GM21367 (cell line): ENCODE results near the gene CLEC19A.

Experiments
- ATAC-seq: cut with Tn5 transposase; IDR thresholded peaks from one replicate; pipeline ENCODE4 v1.9.1; 2021; ENCODE audit not compliant: unreplicated experiment

CLEC19A gene

DNA sequence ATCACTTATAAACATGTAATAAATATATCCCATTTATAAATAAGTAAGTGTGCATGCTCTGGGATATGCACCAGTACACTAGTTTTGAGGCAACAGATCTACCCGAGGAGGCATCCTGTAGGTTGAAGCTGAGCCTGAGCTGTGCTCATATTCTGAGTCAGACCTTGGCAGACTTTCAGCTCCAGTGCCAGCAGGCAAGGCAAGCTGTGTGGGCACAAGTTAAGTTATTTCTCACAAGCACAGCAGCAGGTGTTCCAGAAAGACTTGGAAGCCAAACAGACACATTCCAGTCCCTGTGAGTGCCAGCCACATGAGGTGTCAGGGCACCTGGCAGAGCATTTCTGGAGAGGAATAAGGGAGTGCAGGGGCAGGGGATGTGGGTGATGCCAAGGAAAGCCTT lies 1.3 kb upstream of the CLEC19A start:
- no peak for ATAC-seq

DNA sequence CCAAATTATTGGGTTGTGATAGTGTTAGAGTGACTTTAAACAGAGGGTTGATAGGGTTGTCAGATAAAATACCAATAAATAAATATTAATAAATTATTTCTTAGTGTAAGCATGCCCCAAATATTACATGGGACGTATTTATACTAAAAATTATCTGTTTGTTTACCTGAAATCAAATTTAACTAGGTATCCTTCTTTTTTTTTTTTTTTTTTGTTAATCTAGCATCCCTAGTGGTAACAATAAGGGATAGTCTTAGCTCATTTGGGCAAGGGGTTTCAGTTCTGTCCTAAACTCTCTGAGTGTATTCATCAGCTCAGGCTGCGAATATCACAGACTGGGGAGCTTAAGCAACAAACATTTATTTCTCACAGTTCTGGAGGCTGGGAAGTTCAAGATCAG lies 1.3 kb downstream of the CLEC19A start:
- no peak for ATAC-seq

DNA sequence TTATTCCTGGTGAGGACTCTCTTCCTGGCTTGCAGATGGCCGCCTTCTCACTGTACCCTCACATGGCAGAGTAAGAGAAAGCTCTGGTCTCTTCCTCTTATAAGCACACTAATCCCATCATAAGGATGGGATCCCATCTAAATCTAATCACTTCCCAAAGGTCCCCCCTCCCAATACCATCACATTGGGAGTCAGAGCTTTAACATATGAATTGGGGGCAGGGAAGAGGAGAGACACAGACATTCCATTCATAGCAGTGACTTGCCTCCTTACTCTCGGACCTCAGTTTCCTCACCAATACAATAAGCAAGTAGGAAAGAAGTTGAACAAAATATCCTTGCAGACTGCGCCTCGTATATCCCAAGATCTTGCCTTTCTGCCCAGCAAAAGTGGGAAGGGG lies 1.7 kb downstream of the CLEC19A start:
- no peak for ATAC-seq

DNA sequence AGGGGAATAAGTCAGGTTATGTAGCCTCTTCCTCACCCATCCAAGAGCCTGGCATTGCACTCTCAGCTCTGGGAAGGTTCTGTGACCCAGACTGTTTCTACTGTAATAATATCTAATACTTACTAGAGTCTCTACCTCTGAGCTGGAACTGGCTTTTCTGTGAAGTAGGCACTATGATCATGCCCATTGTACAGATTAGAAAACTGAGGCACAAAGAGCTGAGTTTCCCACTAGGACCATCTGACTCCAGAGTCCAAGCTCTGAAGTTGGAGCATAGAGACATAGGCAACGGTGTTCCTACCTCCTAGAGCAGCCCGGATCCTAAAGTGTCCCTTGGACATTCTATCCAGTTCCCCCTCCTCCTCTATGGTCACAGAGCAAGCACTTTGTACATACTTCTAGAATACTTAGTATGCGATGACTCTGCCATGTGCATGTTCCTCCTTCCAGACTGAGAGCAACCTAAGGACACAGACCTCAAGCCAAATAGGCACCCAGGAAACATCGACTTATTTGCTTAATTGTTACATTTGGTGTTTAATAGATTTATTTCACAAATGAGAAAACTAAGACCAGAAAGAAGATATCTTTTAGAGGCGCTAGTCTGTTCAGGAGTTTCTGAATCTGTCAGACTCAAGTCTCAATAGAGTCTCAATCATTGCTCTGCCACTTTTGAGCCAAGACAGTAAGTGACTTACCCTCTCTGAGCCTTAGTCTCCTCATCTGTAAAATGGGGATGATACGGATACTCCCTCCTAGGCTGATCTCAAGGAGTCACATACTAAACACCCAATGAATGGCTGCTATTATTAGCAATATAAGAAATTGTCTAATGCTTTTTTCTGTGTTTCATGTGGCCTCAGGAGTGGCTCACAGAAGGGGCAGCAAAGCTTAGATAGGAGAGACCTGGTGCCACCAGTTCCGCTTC lies 3.6 kb downstream of the CLEC19A start:
- no peak for ATAC-seq

DNA sequence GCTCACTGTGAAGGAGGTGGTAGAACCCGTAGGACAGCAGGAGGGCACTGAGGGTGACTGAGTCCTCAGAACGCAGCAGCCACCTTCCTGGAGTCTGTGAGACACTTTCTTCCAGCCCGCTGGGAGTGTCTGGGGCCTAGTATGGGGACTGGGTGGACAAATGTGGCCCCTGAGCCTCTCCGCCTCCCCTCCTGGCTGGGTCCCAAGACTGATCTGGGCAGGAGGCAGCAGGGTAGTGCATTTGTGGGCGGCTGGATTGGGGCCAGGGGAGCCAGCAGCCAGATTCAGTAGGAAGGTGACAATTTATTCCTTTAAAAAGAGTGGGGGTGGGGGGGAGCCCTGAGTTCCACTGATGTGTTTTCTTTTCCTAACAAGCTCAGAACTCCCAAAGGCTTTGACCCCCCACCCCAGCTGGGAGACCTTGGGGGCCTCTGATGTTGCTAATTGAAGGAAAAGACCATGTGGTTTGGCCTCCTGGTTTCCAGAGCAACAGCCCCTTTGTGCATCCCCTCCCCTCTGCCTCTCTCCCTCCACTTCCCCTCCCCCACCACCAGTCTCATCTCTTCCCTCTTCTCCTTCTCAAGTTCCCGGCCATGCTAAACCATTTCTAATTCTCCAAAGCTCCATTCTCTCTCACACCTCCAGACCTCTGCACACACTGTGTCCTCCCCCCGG lies 4.4 kb downstream of the CLEC19A start:
- ATAC-seq = no peak

DNA sequence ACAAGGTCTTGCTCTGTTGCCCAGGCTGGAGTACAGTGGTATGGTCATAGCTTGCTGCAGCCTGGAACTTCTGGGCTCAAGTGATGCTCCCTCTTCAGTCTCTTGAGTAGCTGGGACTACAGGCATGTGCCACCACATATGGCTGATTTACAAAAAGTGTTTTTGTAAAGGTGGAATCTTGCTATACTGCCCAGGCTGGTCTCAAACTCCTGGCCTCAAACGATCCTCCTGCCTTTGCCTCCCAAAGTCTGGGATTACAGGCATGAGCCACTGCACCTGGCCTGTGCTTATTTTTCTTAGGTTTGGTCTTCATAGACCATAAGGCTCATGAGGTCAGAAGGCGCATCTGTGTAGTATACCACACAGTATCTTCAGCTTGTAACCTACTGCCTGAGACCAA lies 5.3 kb downstream of the CLEC19A start:
- ATAC-seq = no peak

DNA sequence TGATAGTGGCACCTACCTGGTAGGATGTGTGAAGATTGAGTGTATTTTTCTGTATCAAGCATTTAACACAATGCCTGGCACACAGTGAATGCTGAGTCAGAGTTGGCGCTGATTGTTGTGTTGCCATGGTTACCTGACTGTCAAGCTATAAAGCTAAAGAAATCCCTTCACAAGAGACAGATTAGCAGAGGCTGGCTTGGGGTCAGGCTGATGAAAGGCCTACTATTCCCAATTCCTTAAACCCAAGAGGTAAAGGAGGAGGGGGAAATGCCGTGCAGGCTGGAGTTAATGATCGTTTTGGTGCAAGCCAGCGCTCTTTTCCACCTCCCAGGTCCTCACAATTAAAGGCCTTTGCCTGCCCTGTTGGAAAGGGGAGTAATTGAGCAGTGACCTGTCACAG lies 5.9 kb downstream of the CLEC19A start:
- ATAC-seq = no peak

DNA sequence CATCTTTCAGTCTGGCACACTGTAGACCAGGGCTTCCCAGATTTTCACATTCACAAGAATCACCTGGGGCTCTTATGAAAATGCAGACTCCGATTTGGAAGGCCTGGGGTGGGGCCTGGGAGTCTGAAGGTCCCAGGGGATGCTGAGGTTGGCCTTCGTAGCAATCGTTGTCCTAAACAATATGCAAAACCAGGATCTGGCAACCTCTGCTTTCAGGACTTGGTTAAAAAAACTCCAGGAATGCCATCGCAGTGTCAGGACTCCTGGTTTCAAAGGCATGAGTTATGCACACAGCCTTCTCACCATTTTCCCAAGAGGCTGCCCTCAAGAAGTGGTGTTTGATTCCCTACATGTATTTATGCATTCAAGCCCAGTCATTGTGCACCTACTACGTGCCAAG lies 6.7 kb downstream of the CLEC19A start:
- no peak for ATAC-seq

DNA sequence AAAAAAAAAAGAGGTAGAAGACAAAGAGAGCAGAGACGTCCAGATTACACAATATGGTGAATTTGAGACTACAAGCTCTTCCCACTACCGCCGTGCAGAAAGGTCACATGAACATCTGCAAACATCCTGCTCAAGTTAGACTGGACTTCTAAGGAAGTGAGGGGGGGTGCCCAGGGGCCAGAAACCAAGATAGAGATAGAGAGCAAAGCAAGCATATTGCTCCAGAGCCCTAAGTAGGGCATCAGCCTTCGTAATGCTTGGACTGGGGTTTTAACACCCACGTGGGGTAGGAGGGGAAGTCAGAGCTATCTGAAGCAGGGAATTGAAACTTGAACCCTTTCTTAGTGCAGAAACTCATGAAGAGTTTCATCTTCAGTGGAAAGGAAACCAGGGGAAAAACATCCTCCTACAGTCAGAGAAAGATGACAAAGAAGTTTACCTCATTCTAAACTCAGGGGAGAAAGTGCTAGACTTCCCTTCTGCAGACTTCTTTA lies 8.7 kb downstream of the CLEC19A start:
- peak; percentile 71 for ATAC-seq

DNA sequence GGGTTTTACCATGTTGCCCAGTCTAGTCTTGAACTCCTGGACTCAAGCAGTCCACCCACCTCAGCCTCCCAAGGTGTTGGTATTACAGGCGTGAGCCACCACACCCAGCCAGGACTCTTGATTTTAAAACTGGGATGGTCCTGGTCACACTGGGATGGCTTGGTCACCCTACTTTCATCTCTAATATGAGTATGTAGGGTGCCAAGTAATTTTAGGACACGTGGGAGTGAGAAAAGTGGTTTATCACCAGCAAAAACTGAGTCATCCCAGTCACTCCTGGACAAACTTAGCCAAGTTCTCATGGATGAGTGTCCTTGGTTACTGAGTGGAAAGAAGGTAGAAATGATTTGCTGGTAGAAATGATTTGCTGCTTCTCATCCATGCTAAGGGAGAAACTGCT lies 9.9 kb downstream of the CLEC19A start:
- ATAC-seq = no peak

DNA sequence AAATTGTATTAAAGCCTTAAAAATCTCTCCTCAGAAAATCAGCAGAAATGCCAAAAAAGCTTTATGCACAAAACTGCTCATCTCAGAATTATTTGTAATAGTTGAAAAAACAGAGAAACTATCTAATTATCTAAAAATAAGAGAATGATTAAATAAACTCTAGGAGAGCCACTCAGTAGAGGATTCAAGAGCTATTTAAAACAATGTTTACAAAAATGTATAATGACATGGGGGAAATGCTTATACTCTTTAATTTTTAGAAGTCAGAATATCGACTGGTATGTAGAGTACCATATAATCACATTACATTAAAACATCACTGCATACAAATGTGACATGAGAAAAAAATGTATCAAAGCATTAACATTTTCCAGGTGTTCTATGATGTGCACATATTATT lies 11.9 kb downstream of the CLEC19A start:
- no peak for ATAC-seq

DNA sequence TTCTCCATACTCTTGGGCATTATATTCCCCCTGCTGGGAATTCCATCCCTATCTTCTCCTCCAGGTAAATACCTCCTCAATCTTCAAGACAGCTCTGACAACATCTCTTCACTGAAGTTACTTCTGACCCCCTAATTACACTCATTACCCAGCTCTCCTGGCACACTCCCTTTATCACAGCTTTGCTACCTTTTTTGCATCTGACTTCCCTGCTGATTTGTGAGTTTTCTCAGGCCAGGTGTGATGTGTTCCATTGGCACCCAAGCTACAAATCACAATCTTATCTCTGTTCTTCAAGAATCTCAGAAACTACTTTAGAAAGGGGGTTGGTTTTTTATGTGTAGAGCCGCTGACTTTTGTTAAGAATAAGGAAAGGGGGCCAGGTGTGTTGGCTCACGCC lies 14.0 kb downstream of the CLEC19A start:
- ATAC-seq = no peak

DNA sequence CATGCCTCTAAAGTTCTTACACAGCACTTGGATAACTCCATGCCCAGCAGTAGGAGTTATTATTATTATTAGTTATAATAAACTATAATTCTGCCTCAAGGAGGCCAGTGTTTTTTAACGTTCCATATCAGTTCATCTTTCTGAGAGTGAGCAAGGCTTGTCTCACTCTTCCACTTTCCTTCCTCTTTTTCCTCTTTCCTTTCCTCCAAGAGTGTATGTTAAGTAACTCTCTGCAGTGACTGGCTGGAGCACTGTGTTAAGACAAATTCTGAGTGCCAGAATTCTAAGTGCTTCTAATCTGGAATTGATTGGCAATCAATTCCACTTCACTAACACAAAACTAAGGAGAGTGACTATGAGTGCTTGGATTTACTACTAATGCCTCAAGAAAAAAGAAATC lies 16.4 kb downstream of the CLEC19A start:
- ATAC-seq = no peak

DNA sequence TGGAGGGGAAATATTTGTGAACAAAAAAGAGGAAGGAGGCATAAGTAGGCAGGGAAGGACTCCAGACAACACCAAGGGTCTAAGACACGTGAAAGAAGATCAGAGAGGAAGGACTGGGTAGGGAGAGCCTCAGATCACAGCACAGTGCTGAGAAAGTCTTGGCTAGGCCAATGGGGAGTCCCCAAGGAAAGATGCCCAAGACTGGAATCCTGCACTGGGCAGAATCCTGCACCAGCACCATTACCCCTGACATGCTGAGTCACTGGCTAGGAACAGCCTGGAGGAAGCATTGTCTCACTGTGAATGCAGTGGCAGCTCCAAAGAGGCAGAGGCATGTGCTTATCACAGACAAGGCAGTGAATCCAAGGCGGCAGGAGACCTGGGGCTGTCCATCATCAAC lies 19.2 kb downstream of the CLEC19A start:
- ATAC-seq = no peak

DNA sequence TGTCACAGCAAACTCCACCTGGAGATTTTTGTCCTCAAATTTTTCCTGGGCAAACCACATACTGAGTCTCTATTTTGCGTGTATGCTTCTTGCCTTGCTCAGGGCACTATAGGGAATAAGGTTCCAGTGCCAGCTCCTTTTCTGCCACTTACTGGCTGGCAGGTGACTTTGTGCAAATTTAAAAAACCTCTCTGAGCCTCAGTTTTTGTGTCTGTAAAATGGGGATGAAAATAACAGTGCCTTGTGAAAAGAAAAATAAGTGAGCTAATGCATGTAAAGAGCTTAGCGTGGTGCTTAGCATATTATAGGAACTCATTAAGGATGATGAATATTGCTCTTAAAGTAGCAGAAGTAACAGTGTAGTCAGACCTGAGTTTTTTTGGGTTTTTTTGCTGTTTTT lies 19.9 kb downstream of the CLEC19A start:
- ATAC-seq = no peak

DNA sequence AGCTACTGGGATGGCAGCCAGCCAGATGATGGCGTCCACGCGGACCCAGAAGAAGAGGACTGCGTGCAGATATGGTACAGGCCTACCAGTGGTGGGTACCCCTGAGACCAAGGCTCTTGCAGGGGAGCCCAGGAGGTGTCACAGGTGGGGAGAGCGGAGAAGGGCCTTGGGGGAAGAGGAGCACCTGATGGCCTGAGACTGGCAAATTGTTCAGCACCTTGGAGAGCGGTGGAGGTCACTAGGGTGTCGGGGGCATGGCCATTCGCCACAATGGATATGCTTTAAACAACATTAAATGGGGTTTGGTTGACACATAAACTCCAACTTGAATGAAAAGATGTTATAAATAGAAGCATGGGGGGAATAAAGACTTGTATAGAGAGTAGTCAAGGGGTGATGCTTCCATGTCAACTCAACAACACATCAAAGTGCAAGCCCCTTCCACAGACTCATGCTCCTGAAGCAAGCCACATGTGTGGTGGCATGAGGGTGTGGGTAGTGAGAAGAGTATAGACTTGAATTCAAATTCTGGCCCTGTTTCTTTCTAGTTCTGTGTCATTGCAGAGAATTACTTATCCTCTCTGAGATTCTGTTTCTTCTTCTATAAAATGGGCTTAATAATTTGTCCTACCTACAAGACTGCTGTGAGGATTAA lies 22.2 kb downstream of the CLEC19A start:
- no peak for ATAC-seq

DNA sequence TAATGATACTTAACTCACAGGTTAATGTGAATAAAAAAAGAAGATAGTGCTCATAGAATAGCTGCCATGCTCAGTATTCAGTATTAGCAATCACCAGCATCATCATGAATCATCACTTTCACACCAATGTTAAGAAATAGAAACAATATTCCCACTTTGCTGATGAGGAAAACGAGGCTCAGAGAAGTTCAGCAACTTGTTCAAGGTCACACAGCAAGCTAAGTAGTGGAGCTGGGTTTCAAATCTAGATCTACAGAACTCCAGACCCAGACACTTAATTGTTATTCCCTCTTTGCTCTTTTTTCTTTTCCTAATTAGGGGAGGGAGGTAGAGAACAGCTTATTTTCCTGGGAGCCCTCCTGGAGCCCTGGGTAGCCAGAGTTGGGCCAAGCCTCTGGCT lies 22.9 kb downstream of the CLEC19A start:
- no peak for ATAC-seq

DNA sequence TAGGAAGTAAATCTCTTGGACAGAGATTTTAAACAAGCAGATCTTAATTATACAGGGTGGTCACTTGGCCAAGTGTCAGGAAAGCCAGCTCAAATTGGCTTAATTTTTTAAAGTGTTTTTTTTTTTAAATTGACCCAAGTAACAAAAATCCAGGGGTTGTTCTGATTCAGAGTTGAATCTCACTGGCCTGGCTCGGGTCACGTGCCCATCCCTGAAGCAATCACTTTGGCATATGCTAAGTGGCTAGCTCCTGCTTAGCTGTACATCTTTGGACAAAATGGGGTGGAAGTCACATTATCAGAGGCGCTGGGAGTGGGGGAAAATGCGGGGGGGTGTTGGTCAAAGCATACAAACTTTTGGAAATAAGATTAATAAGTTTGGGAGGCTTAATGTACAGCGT lies 23.6 kb downstream of the CLEC19A start:
- ATAC-seq = no peak

DNA sequence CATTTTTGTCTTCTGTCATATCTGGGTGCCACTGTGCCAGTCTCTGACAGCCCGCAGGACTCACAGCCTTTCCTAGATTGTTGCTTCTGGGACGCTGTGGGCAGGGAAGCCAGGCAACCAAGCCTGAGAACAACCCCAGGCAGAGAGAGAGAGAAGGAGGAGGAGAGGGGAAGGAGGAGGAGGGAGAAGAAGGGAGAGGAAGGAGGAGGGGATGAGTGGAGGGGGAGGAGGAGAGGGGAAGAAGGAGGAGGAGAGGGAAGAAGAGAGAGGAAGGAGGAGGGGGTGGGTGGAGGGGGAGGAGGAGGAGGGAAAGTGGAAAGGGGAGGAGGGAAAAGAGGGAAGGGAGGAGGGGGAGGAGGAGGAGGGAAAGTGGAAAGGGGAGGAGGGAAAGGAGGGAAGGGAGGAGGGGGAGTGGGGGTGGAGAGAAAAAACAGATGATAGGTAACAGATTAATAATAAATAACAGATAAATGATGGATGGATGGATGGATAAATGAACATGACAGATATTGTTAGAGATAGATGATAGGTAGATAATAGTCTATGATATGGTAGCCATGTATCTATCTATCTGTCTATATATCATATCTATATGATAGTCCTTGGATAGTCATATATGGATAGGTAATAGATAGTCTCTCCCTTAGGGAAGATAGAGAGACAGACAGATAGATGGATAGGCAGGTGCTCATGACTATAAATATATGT lies 29.3 kb downstream of the CLEC19A start:
- no peak for ATAC-seq

DNA sequence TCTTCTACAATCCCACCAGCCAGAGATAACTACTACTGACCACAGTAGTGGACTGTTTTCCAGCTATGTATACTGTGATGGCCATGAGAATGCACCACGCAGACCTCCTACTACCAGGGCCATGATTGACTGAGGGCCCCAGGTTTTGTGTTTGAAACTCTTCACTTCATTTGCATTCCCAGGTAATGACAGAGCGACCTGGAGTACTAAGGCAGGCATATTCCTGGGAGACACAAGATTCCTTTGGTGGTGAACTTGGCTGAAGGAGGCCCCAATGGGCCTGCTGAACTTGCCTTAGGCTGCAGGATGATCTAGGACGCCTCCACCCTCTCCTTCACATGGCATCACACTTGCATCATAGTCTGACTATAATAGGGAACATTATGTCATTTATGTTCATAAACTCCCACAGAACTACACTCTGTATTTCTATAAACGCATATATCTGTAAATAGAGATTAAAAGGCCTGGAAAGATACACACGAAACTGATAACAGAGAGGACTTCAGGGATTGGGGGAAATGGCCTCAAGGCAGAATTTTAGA lies 30.4 kb downstream of the CLEC19A start:
- no peak for ATAC-seq

DNA sequence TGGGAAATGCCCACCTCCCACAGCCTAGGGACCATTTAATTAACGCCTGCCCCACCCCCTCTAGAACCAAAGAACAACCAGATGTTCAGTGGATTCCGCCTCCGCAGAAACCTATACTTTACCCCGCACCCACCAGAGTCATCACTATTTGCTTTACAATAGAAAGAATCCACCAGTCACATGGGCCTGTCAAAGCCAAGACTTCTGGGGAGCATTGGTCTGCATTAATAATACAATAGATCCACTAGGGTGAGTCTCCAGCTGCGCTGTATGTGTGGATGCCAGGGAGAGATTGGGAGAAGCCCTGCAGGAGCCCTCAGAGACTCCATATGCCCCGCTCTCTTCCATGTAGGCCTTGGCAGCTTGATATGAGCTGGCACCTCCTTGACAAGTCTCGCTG lies 31.3 kb downstream of the CLEC19A start:
- ATAC-seq = no peak
